HCT116 (cell line): ENCODE measurements around the gene MLYCD.

Source experiments
- CBX3 ChIP-seq: IDR thresholded peaks from 2 replicates; pipeline ENCODE4 v1.6.1; 2012; ENCODE audit warnings: low read depth
- EZH2 ChIP-seq: fragments of 200-600 bp; sonication (generic); IDR thresholded peaks from 2 replicates; pipeline ENCODE4 v1.6.1; 2017; ENCODE audit warnings: antibody characterized with exemption, mixed run types
- EZH2phosphoT487 ChIP-seq: fragments of 200-600 bp; IDR thresholded peaks from 2 replicates; pipeline ENCODE4 v1.6.1; 2018; ENCODE audit warnings: antibody characterized with exemption, borderline replicate concordance
- FOSL1 ChIP-seq: IDR thresholded peaks from 2 replicates; pipeline ENCODE4 v1.6.1; 2012; ENCODE audit warnings: low read depth
- POLR2A ChIP-seq: IDR thresholded peaks from 2 replicates; pipeline ENCODE4 v1.7.0; 2011; ENCODE audit warnings: borderline replicate concordance; ENCODE audit not compliant: insufficient read depth, insufficient read length; ENCODE audit errors: extremely low read depth
- YY1 ChIP-seq: IDR thresholded peaks from 2 replicates; pipeline ENCODE4 v1.6.1; 2011; ENCODE audit warnings: low read length, low read depth, moderate library complexity, mild to moderate bottlenecking; ENCODE audit not compliant: insufficient replicate concordance; ENCODE audit errors: extremely low read depth
- TF ChIP-seq, protein P1 (sequence below): IDR thresholded peaks from 2 replicates; pipeline ENCODE4 v1.6.1; 2012
- TF ChIP-seq, protein P2 (sequence below), 3 experiments: fragments of 200-600 bp in 1 of 3; sonication (generic) in 1 of 3; IDR thresholded peaks in 2 of 3; conservative IDR thresholded peaks in 1 of 3; 2 replicates each; pipeline ENCODE4 v1.5.1; 2012 to 2017; ENCODE audit warnings: low read depth in 2 of 3, low read length in 2 of 3, antibody characterized with exemption in 1 of 3, borderline replicate concordance in 1 of 3, control low read depth in 1 of 3, mild to moderate bottlenecking in 1 of 3, mixed read lengths in 1 of 3, mixed run types in 1 of 3, moderate library complexity in 1 of 3; ENCODE audit not compliant: insufficient read depth in 1 of 3
- TF ChIP-seq, protein P3 (sequence below): IDR thresholded peaks from 2 replicates; pipeline ENCODE4 v1.6.1; 2011; ENCODE audit warnings: mild to moderate bottlenecking, low read length, moderate library complexity; ENCODE audit not compliant: insufficient replicate concordance; ENCODE audit errors: extremely low read depth

DNA sequence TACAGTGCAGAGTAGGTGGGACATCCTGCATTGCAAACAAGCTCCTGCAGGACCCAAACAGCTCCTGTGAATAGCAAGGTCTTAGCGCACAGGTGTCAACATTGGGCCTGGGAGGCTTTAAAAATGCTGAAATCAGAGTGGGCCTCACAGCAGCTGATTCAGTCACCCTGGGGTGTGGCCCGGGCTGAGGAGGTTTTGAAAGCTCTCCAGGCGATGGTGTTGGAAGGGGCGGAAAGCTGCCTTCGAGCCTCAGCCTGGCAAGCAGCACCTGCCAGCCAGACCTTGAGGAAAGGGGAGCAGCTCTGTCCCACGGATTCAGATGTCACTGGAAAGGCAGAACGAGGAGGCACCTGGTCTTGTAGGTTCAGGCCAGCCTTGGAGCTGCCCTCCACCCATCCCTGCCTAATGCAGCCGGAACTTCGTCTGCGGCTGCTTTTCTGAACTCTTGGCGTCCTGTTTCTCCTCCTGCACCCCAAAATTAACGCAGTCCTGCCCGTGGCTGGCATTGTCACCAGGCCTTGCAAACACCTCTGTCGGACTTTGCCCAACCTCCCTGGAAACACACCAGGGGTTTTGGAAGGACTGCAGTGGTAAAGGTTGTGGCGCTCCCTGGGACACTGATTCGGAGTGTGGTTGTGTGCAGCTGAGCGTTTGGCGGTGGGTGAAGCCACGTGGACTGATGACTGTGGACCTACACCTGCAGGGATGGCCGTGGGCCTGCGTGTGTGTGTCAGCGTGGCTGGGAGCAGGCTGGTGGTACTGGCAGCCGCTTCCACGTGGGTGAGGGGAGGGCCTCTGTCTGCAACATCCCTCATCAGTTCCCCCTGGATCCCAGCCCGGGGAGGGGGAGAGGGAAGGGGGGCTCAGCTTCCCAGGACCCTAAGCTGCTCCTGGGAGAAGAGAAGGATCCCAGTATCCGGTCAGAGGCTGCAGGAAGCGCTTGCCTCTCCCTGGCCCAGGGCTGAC is 72.5 kb downstream of the MLYCD start:
- TF ChIP-seq CBX3, result no peak
- TF ChIP-seq POLR2A, result no peak
- no peak for TF ChIP-seq EZH2phosphoT487
- TF ChIP-seq EZH2, result no peak
- TF ChIP-seq, protein P1, sequence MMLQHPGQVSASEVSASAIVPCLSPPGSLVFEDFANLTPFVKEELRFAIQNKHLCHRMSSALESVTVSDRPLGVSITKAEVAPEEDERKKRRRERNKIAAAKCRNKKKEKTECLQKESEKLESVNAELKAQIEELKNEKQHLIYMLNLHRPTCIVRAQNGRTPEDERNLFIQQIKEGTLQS, result no peak
- TF ChIP-seq YY1, result no peak
- TF ChIP-seq, protein P2, sequence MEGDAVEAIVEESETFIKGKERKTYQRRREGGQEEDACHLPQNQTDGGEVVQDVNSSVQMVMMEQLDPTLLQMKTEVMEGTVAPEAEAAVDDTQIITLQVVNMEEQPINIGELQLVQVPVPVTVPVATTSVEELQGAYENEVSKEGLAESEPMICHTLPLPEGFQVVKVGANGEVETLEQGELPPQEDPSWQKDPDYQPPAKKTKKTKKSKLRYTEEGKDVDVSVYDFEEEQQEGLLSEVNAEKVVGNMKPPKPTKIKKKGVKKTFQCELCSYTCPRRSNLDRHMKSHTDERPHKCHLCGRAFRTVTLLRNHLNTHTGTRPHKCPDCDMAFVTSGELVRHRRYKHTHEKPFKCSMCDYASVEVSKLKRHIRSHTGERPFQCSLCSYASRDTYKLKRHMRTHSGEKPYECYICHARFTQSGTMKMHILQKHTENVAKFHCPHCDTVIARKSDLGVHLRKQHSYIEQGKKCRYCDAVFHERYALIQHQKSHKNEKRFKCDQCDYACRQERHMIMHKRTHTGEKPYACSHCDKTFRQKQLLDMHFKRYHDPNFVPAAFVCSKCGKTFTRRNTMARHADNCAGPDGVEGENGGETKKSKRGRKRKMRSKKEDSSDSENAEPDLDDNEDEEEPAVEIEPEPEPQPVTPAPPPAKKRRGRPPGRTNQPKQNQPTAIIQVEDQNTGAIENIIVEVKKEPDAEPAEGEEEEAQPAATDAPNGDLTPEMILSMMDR (IDR thresholded peaks at IDR 0.05 in 2 of 3, conservative IDR thresholded peaks at IDR 0.05 in 1 of 3; ENCODE audit: borderline replicate concordance in 1 of 3, insufficient read depth in 1 of 3, low read depth in 2 of 3, low read length in 2 of 3), result no peak
- TF ChIP-seq, protein P3, sequence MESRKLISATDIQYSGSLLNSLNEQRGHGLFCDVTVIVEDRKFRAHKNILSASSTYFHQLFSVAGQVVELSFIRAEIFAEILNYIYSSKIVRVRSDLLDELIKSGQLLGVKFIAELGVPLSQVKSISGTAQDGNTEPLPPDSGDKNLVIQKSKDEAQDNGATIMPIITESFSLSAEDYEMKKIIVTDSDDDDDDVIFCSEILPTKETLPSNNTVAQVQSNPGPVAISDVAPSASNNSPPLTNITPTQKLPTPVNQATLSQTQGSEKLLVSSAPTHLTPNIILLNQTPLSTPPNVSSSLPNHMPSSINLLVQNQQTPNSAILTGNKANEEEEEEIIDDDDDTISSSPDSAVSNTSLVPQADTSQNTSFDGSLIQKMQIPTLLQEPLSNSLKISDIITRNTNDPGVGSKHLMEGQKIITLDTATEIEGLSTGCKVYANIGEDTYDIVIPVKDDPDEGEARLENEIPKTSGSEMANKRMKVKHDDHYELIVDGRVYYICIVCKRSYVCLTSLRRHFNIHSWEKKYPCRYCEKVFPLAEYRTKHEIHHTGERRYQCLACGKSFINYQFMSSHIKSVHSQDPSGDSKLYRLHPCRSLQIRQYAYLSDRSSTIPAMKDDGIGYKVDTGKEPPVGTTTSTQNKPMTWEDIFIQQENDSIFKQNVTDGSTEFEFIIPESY, result no peak
- TF ChIP-seq FOSL1, result no peak
